Measurements from ENCODE around the gene MEGF11.
A peak's percentile ranks its signal among the peaks of the same experiment; 100 is the strongest.

The MEGF11 gene

DNA sequence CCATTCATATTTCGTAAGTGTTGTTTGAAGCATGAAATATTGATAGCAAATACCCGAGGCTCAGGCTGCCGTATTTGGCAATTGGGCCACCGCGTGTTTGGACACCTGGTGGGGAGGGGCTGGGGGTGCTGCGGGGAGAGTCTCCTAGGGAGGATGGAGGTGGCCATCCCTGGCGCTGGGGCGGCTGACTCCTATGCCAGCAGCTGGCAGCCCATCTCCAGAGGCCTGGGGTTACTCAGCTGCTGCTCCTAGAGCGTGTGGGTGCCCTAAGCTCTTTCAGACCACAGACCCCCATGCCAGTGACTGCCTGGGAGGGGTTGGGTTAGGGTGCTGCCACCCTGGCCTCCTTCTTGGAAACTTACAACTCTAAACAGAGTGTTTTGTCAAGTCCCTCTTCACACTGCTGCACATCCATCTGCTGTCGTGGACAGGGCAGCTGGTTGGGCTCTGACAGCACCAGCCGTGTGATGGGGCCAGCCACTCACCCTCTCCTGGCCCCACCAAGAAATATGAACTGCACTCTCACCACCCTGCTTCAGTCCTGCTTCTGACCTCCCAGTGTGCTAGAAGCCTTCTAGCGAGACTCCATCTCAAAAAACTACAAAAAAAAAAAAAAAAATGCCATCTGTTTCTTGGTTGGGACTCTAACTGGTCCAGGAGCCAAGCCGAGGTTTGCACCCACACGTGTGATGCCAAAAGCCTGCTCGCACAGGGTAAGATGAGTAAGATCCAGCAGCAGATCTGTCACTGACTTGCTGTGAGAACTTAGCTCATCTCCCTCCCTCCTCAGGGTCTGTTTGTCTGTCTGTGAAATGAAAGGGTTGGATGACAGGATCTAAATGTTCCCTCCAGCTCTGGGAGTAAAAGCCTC is 156.2 kb downstream of the MEGF11 start:
- no peak for ATAC-seq (ENCODE audit: low read depth)
- DNase-seq (ENCODE audit: low spot score), result peak; percentile 60
- H3K4me1 ChIP-seq (ENCODE audit: insufficient read depth, poor library complexity, severe bottlenecking), result no peaks in the 10 kb centered on the region
- H3K4me3 ChIP-seq (ENCODE audit: severe bottlenecking), result no peak overlapping the region
- no peaks in the 10 kb centered on the region for H3K9me3 ChIP-seq (ENCODE audit: severe bottlenecking)
- peaks cover 11% of the 10 kb centered on the region for H3K27me3 ChIP-seq (ENCODE audit: insufficient read depth, poor library complexity, severe bottlenecking)
- TF ChIP-seq CTCF (IDR thresholded peaks at IDR 0.05; ENCODE audit: poor library complexity, severe bottlenecking), result no peak
- H3K36me3 ChIP-seq (ENCODE audit: low read depth), result no peaks in the 10 kb centered on the region
- no peak overlapping the region for H3K27ac ChIP-seq (ENCODE audit: poor library complexity, severe bottlenecking)

DNA sequence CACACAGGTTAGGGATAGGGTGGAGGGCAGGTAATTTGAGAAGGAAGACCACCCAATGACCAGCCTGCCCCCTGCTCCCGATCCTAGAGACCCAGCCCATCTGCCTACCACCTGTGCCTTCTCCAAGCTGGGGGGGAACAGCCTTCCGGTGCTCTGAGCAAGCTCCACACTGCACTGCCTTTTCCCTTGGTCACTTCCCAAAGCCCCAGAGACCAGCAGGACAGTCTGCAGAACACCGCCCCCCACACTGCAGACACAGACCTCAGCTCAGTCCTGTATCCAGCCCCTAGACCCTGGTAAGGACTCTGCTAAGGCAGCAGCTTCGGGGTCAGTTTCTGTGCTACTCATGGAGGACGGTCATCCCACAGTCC is 156.9 kb downstream of the MEGF11 start:
- H3K27ac ChIP-seq (ENCODE audit: poor library complexity, severe bottlenecking), result no peak overlapping the region
- H3K36me3 ChIP-seq (ENCODE audit: low read depth), result no peaks in the 10 kb centered on the region
- no peaks in the 10 kb centered on the region for H3K9me3 ChIP-seq (ENCODE audit: severe bottlenecking)
- no peak for TF ChIP-seq CTCF (IDR thresholded peaks at IDR 0.05; ENCODE audit: poor library complexity, severe bottlenecking)
- no peak overlapping the region for H3K4me3 ChIP-seq (ENCODE audit: severe bottlenecking)
- DNase-seq (ENCODE audit: low spot score) (peak; percentile 56), ATAC-seq (ENCODE audit: low read depth) (no peak)
- H3K4me1 ChIP-seq (ENCODE audit: insufficient read depth, poor library complexity, severe bottlenecking), result no peaks in the 10 kb centered on the region
- peaks cover 11% of the 10 kb centered on the region for H3K27me3 ChIP-seq (ENCODE audit: insufficient read depth, poor library complexity, severe bottlenecking)

GRCh38 chr15:66095871-66096687 is 157.5 kb downstream of the MEGF11 start:
- H3K4me3 ChIP-seq (ENCODE audit: severe bottlenecking), result no peak overlapping the region
- TF ChIP-seq CTCF (IDR thresholded peaks at IDR 0.05; ENCODE audit: poor library complexity, severe bottlenecking), result no peak
- H3K4me1 ChIP-seq (ENCODE audit: insufficient read depth, poor library complexity, severe bottlenecking), result no peaks in the 10 kb centered on the region
- H3K9me3 ChIP-seq (ENCODE audit: severe bottlenecking), result no peaks in the 10 kb centered on the region
- H3K27ac ChIP-seq (ENCODE audit: poor library complexity, severe bottlenecking), result no peak overlapping the region
- H3K27me3 ChIP-seq (ENCODE audit: insufficient read depth, poor library complexity, severe bottlenecking), result peaks cover 11% of the 10 kb centered on the region
- DNase-seq (ENCODE audit: low spot score), result peak; percentile 69
- no peak for ATAC-seq (ENCODE audit: low read depth)
- H3K36me3 ChIP-seq (ENCODE audit: low read depth), result no peaks in the 10 kb centered on the region

DNA sequence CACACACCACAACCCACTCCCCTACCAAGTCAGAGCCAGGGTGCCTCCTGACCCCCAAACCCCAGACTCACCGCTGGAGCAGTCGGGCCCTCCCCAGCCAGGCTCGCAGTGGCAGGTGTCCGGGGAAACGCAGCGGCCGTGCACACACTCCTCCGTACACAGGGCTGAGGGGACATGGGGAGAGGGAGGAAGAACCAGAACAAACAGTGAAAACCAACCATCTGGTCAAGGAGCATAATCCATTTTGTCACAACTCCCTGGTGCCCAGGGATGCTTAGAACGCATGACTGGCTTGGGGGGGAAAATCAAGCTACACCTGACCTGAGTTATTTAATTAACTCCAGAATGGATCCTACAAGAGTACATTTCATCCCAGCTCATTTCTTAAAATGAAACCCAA is 159.2 kb downstream of the MEGF11 start:
- peak; percentile 69 for DNase-seq (ENCODE audit: low spot score)
- Histone ChIP-seq H3K36me3 (ENCODE audit: low read depth) (no peaks in the 10 kb centered on the region), H3K4me1 (ENCODE audit: insufficient read depth, poor library complexity, severe bottlenecking) (no peaks in the 10 kb centered on the region), H3K9me3 (ENCODE audit: severe bottlenecking) (no peaks in the 10 kb centered on the region), H3K27me3 (ENCODE audit: insufficient read depth, poor library complexity, severe bottlenecking) (peaks cover 11% of the 10 kb centered on the region), H3K27ac (ENCODE audit: poor library complexity, severe bottlenecking) (no peak overlapping the region), H3K4me3 (ENCODE audit: severe bottlenecking) (no peak overlapping the region)
- ATAC-seq (ENCODE audit: low read depth), result no peak
- no peak for TF ChIP-seq CTCF (IDR thresholded peaks at IDR 0.05; ENCODE audit: poor library complexity, severe bottlenecking)

Data from RWPE2 (cell line).